Natural killer cell treated with Interleukin-12 subunit alpha and Interleukin-12 subunit beta and Interleukin-15 and Interleukin-18, amount 100 ng/mL, for 72 hours (primary cell): ENCODE results near the gene HNF1B. TPM values are rescaled to one million over a fixed set of nuclear protein-coding genes. Genes with fewer than 3 reads are reported as not detected.

Source experiments
- ATAC-seq, 2 donors: fragments of 150-1000 bp; cut with Tn5 transposase in 1 of 2; sonication (Bioruptor Pico), chemical (Tn5 transposase) in 1 of 2; 2 replicates each; pipeline ENCODE4 v1.10.0; 2021
- DNase-seq: peaks from one replicate; pipeline ENCODE4 v3.0.0; 2022; ENCODE audit warnings: low spot score
- H3K27ac Mint-ChIP-seq, 2 donors: 1 replicate in 1 of 2; 2 replicates in 1 of 2; pipeline ENCODE4 v1.8.0; 2022; ENCODE audit warnings: mixed read lengths in 2 of 2, mild to moderate bottlenecking in 1 of 2, moderate library complexity in 1 of 2
- H3K27me3 Mint-ChIP-seq, 2 donors: 1 replicate in 1 of 2; 2 replicates in 1 of 2; pipeline ENCODE4 v1.8.0; 2022; ENCODE audit warnings: mixed read lengths in 2 of 2
- H3K36me3 Mint-ChIP-seq: one replicate; pipeline ENCODE4 v1.8.0; 2022; ENCODE audit warnings: mixed read lengths
- H3K4me1 Mint-ChIP-seq, 2 donors: 1 replicate in 1 of 2; 2 replicates in 1 of 2; pipeline ENCODE4 v1.8.0; 2022; ENCODE audit warnings: low read depth in 2 of 2, mixed read lengths in 2 of 2, mild to moderate bottlenecking in 1 of 2
- H3K4me3 Mint-ChIP-seq: one replicate; pipeline ENCODE4 v1.8.0; 2022; ENCODE audit warnings: mixed read lengths
- H3K9me3 Mint-ChIP-seq: 2 replicates; pipeline ENCODE4 v1.8.0; 2022; ENCODE audit warnings: mixed read lengths
- total RNA-seq, 2 donors: library from RNA; stranded (reverse); gene quantifications; one replicate each; pipeline ENCODE4 v1.2.3, GENCODE V29; 2022

The HNF1B gene
- total RNA-seq, 2 donors from 2014 or later, result 0.19 TPM; not detected in 1

- Mint-ChIP-seq H3K27ac (no peak overlapping the region), H3K27me3 (peaks cover 19 to 24% of the 10 kb centered on the region in 2 donors), H3K9me3 (no peaks in the 10 kb centered on the region), H3K4me1 (no peaks in the 10 kb centered on the region), H3K36me3 (no peaks in the 10 kb centered on the region), H3K4me3 (no peak overlapping the region)
- DNase-seq, result no peak
- ATAC-seq, result no peak
Measured at GRCh38 chr17:37674511-37674910, 70.3 kb downstream of the HNF1B start.

GRCh38 chr17:37673386-37673785 lies 71.5 kb downstream of the HNF1B start:
- DNase-seq (no peak), ATAC-seq (no peak)
- Mint-ChIP-seq H3K9me3 (no peaks in the 10 kb centered on the region), H3K36me3 (no peaks in the 10 kb centered on the region), H3K27ac (no peak overlapping the region), H3K4me3 (no peak overlapping the region), H3K27me3 (peaks cover 17 to 20% of the 10 kb centered on the region in 2 donors), H3K4me1 (no peaks in the 10 kb centered on the region)

- H3K9me3 Mint-ChIP-seq, result no peaks in the 10 kb centered on the region
- ATAC-seq (no peak), DNase-seq (no peak)
- H3K4me1 Mint-ChIP-seq, result no peaks in the 10 kb centered on the region
- no peaks in the 10 kb centered on the region for H3K36me3 Mint-ChIP-seq
- H3K4me3 Mint-ChIP-seq, result no peak overlapping the region
- H3K27me3 Mint-ChIP-seq, result peaks cover 12% of the 10 kb centered on the region in 2 donors
- H3K27ac Mint-ChIP-seq, result no peak overlapping the region
Measured at GRCh38 chr17:37672548-37673078, 72.2 kb downstream of the HNF1B start.

GRCh38 chr17:37671824-37672547 lies 72.9 kb downstream of the HNF1B start:
- Mint-ChIP-seq H3K4me3 (no peak overlapping the region), H3K27me3 (peaks cover 6 to 8% of the 10 kb centered on the region in 2 donors), H3K4me1 (no peaks in the 10 kb centered on the region), H3K9me3 (no peaks in the 10 kb centered on the region), H3K27ac (no peak overlapping the region), H3K36me3 (no peaks in the 10 kb centered on the region)
- DNase-seq (no peak), ATAC-seq (no peak)

- Mint-ChIP-seq H3K4me3 (no peak overlapping the region), H3K9me3 (no peaks in the 10 kb centered on the region), H3K27ac (no peak overlapping the region), H3K27me3 (peaks cover 0 to 4% of the 10 kb centered on the region in 2 donors), H3K4me1 (no peaks in the 10 kb centered on the region), H3K36me3 (no peaks in the 10 kb centered on the region)
- ATAC-seq, result no peak
- DNase-seq, result no peak
Measured at GRCh38 chr17:37671028-37671823, 73.6 kb downstream of the HNF1B start.

GRCh38 chr17:37667039-37667438 lies 77.8 kb downstream of the HNF1B start:
- DNase-seq (no peak), ATAC-seq (no peak)
- Mint-ChIP-seq H3K36me3 (no peaks in the 10 kb centered on the region), H3K27ac (no peak overlapping the region), H3K4me1 (no peaks in the 10 kb centered on the region), H3K9me3 (no peaks in the 10 kb centered on the region), H3K4me3 (no peak overlapping the region), H3K27me3 (peaks cover 0 to 7% of the 10 kb centered on the region in 2 donors)

- Mint-ChIP-seq H3K9me3 (no peaks in the 10 kb centered on the region), H3K27ac (no peak overlapping the region), H3K27me3 (peaks cover 9 to 17% of the 10 kb centered on the region in 2 donors), H3K4me3 (no peak overlapping the region), H3K4me1 (no peaks in the 10 kb centered on the region), H3K36me3 (no peaks in the 10 kb centered on the region)
- DNase-seq, result no peak
- no peak for ATAC-seq
Measured at GRCh38 chr17:37664214-37664613, 80.6 kb downstream of the HNF1B start.

GRCh38 chr17:37662353-37662752 lies 82.5 kb downstream of the HNF1B start:
- H3K4me1 Mint-ChIP-seq, result no peaks in the 10 kb centered on the region
- H3K9me3 Mint-ChIP-seq, result no peaks in the 10 kb centered on the region
- ATAC-seq (no peak), DNase-seq (no peak)
- no peak overlapping the region for H3K4me3 Mint-ChIP-seq
- H3K27ac Mint-ChIP-seq, result no peak overlapping the region
- no peaks in the 10 kb centered on the region for H3K36me3 Mint-ChIP-seq
- peaks cover 9 to 17% of the 10 kb centered on the region in 2 donors for H3K27me3 Mint-ChIP-seq

GRCh38 chr17:37661400-37662014 lies 83.4 kb downstream of the HNF1B start:
- ATAC-seq (no peak), DNase-seq (no peak)
- no peaks in the 10 kb centered on the region for H3K9me3 Mint-ChIP-seq

GRCh38 chr17:37659925-37660324 lies 84.9 kb downstream of the HNF1B start:
- DNase-seq, result no peak
- ATAC-seq, result no peak
- Mint-ChIP-seq H3K4me1 (no peaks in the 10 kb centered on the region), H3K9me3 (no peaks in the 10 kb centered on the region), H3K27ac (no peak overlapping the region), H3K36me3 (no peaks in the 10 kb centered on the region), H3K27me3 (peaks cover 9 to 17% of the 10 kb centered on the region in 2 donors), H3K4me3 (no peak overlapping the region)

More at GRCh38 chr17:37661400-37662014, 83.4 kb downstream of the HNF1B start:
- Mint-ChIP-seq H3K27ac (no peak overlapping the region), H3K27me3 (peaks cover 9 to 17% of the 10 kb centered on the region in 2 donors), H3K4me3 (no peak overlapping the region), H3K4me1 (no peaks in the 10 kb centered on the region), H3K36me3 (no peaks in the 10 kb centered on the region)

- H3K4me1 Mint-ChIP-seq, result no peaks in the 10 kb centered on the region
- peaks cover 17 to 28% of the 10 kb centered on the region in 2 donors for H3K27me3 Mint-ChIP-seq
- ATAC-seq, result no peak
- no peak overlapping the region for H3K27ac Mint-ChIP-seq
- no peaks in the 10 kb centered on the region for H3K9me3 Mint-ChIP-seq
- no peaks in the 10 kb centered on the region for H3K36me3 Mint-ChIP-seq
- H3K4me3 Mint-ChIP-seq, result no peak overlapping the region
- no peak for DNase-seq
Measured at GRCh38 chr17:37657202-37657601, 87.7 kb downstream of the HNF1B start.

- Mint-ChIP-seq H3K9me3 (no peaks in the 10 kb centered on the region), H3K4me1 (peaks cover 8 to 11% of the 10 kb centered on the region in 2 donors), H3K27me3 (peaks cover 28 to 43% of the 10 kb centered on the region in 2 donors), H3K36me3 (no peaks in the 10 kb centered on the region), H3K27ac (no peak overlapping the region), H3K4me3 (no peak overlapping the region)
- no peak for ATAC-seq
- DNase-seq, result no peak
Measured at GRCh38 chr17:37651849-37652248, 93.0 kb downstream of the HNF1B start.

GRCh38 chr17:37650419-37651003 lies 94.3 kb downstream of the HNF1B start:
- Mint-ChIP-seq H3K4me1 (peaks cover 8 to 11% of the 10 kb centered on the region in 2 donors), H3K27ac (no peak overlapping the region), H3K27me3 (peaks cover 36 to 56% of the 10 kb centered on the region in 2 donors), H3K4me3 (no peak overlapping the region), H3K36me3 (no peaks in the 10 kb centered on the region), H3K9me3 (no peaks in the 10 kb centered on the region)
- no peak for ATAC-seq
- no peak for DNase-seq
